ENCODE measurements around the gene DNM2. TPM values are rescaled to one million over a fixed set of nuclear protein-coding genes. Genes with fewer than 3 reads are reported as not detected.

The DNM2 gene
- total and polyA plus RNA-seq, 9 of the 15 experiments (the other 6 are each of a cell fraction or from before 2014, with no cell fraction given), result 2.2 to 161 (median 72.6) TPM

- TF ChIP-seq ZNF384 (IDR thresholded peaks at IDR 0.05; ENCODE audit: low read depth, low read length) (no peak), NCOR1 (IDR thresholded peaks at IDR 0.05) (no peak), ELK3 (CRISPR knock-in tag; IDR thresholded peaks at IDR 0.05) (no peak), POLR2G (IDR thresholded peaks at IDR 0.05; ENCODE audit: low read depth, low read length) (no peak), TOE1 (IDR thresholded peaks at IDR 0.05; ENCODE audit: borderline replicate concordance) (peak; percentile 86), TOE1 (CRISPR knock-in tag; IDR thresholded peaks at IDR 0.05; ENCODE audit: borderline replicate concordance, low read depth) (no peak), ZNF592 (IDR thresholded peaks at IDR 0.05) (peak; percentile 75; the same call in 1 of the 2 replicates), PCBP2 (IDR thresholded peaks at IDR 0.05; ENCODE audit: low read depth, low read length, poor library complexity, severe bottlenecking) (no peak), ZNF76 (CRISPR knock-in tag; IDR thresholded peaks at IDR 0.05; ENCODE audit: borderline replicate concordance) (no peak), RFX7 (CRISPR knock-in tag; IDR thresholded peaks at IDR 0.05) (no peak), SMARCB1 (IDR thresholded peaks at IDR 0.05; ENCODE audit: insufficient read length, low read depth) (no peak), CBX3 (IDR thresholded peaks at IDR 0.05; ENCODE audit: borderline replicate concordance in 1 of 2, low read length in 2 of 2) (no peak), SIN3B (IDR thresholded peaks at IDR 0.05; ENCODE audit: low read depth) (no peak), SRSF1 (IDR thresholded peaks at IDR 0.05; ENCODE audit: low read depth, low read length) (no peak), GATA2 (CRISPR knock-in tag; IDR thresholded peaks at IDR 0.05) (0 out of 2 replicates have a peak, but pooled peaks have one; percentile 23), ATF7 (IDR thresholded peaks at IDR 0.05) (peak; percentile 73), ZBTB1 (CRISPR knock-in tag; IDR thresholded peaks at IDR 0.05; ENCODE audit: borderline replicate concordance, low read depth) (no peak), SMC3 (conservative IDR thresholded peaks at IDR 0.05; ENCODE audit: insufficient read depth, low read depth, low read length) (no peak), ETV6 (IDR thresholded peaks at IDR 0.05; ENCODE audit: borderline replicate concordance in 1 of 2, low read depth in 2 of 2, low read length in 1 of 2) (no peak), ETV6 (CRISPR knock-in tag; IDR thresholded peaks at IDR 0.05; ENCODE audit: borderline replicate concordance) (no peak), FOXJ3 (CRISPR knock-in tag; IDR thresholded peaks at IDR 0.05) (no peak), PURB (CRISPR knock-in tag; IDR thresholded peaks at IDR 0.05; ENCODE audit: low read depth) (no peak), COPS2 (conservative IDR thresholded peaks at IDR 0.05) (no peak), THRAP3 (IDR thresholded peaks at IDR 0.05; ENCODE audit: borderline replicate concordance) (no peak)
Measured at GRCh38 chr19:10748927-10749434, 31.1 kb downstream of the DNM2 start (continued).
